Activated CD8-positive, alpha-beta T cell treated with anti-CD3 and anti-CD28 coated beads, Interleukin-2, amount 10 ng/mL, durations not matched to agents 7 days and 5 days (primary cell): ENCODE measurements around the gene ATF6. TPM values are rescaled to one million over a fixed set of nuclear protein-coding genes. Genes with fewer than 3 reads are reported as not detected.

Experiments used
- ATAC-seq: fragments of 150-1000 bp; cut with Tn5 transposase; one replicate; pipeline ENCODE4 v1.10.0; 2021; ENCODE audit warnings: moderate library complexity
- CTCF ChIA-PET: fragments of 350-600 bp; sonication (Branson Sonifier 250); formaldehyde crosslinking; loops from one replicate; lab custom pipeline; 2021; ENCODE audit warnings: antibody characterized with exemption; lab: Charles Lee
- POLR2A ChIA-PET: fragments of 350-600 bp; sonication (Branson Sonifier 250); formaldehyde crosslinking; loops from one replicate; lab custom pipeline; 2021; ENCODE audit warnings: antibody characterized with exemption; lab: Charles Lee
- DNase-seq: peaks from one replicate; pipeline ENCODE4 v3.0.0-alpha.2; 2020
- H3K27ac Mint-ChIP-seq: one replicate; pipeline ENCODE4 v1.8.0; 2021; ENCODE audit warnings: mild to moderate bottlenecking, mixed read lengths
- H3K27me3 Mint-ChIP-seq: one replicate; pipeline ENCODE4 v1.8.0; 2021; ENCODE audit warnings: low read depth, mixed read lengths
- H3K36me3 Mint-ChIP-seq: one replicate; pipeline ENCODE4 v1.8.0; 2021; ENCODE audit warnings: low read depth, mixed read lengths
- H3K4me1 Mint-ChIP-seq: one replicate; pipeline ENCODE4 v1.8.0; 2021; ENCODE audit warnings: low read depth, mixed read lengths
- H3K4me3 Mint-ChIP-seq: one replicate; pipeline ENCODE4 v1.8.0; 2021; ENCODE audit warnings: mild to moderate bottlenecking, mixed read lengths
- H3K9me3 Mint-ChIP-seq: one replicate; pipeline ENCODE4 v1.8.0; 2022; ENCODE audit warnings: mixed read lengths; ENCODE audit not compliant: insufficient read depth
- total RNA-seq, 2 experiments: library from RNA; stranded (reverse); gene quantifications; one replicate each; pipeline ENCODE4 v1.2.3, GENCODE V29; 2021

ATF6 gene
- total RNA-seq, 2 experiments from 2014 or later: 15.2 to 17.1 TPM

DNA sequence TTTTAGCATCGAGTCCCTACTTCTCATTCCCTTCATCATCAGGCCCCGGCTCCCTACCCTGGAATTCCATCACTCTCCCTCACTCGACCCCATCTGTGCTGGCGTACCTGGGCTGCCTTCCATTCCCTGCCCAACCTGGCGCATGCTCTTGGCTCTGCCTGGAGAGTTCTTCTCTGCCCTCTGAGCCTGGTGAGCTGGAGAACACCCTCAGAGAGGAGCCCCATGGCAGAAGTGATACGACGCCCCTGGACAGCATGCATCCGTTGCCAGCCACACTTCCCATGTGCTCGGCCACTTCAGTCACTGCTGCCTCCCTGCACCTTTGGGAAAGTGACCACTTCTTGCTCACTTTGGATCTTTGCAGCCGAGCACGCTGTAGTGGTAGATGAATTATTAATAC is 227.5 kb downstream of the ATF6 start:
- CTCF ChIA-PET: interaction anchor here (1.1 kb wide), 1 partner anchor 201 kb away, joined by 3 read pairs; no protein-coding TSS in a partner anchor
- Mint-ChIP-seq H3K4me1 (no peaks in the 10 kb centered on the region), H3K36me3 (no peaks in the 10 kb centered on the region), H3K27me3 (no peaks in the 10 kb centered on the region), H3K4me3 (no peak overlapping the region), H3K27ac (no peak overlapping the region), H3K9me3 (no peaks in the 10 kb centered on the region)
- DNase-seq (no peak), ATAC-seq (no peak)
- POLR2A ChIA-PET: no interaction called here

DNA sequence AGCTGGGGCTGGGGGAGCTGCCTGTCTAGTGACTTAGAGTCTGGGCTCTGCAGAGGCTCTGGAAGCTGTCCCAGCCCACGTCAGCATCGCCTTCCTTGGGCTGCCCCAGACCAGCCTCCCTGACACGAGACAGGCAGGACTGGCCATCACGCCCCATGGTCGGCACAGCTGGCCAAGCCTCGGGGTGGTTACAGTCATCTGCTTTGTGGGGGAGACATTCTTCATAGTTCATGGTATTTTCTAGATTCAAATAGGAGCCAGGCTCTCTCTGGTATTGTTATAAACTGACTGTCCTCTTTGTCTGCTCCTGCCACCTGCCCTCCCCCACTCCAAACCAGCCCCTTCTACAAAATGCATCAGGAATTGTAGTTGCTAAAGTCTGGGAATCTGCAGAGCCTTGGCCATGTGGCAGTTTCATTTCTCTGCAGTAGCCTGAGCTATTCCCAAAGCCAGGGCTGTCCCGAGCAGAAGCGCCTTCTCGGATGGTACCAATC is 228.1 kb downstream of the ATF6 start:
- DNase-seq (no peak), ATAC-seq (no peak)
- Mint-ChIP-seq H3K4me1 (no peaks in the 10 kb centered on the region), H3K4me3 (no peak overlapping the region), H3K27ac (no peak overlapping the region), H3K36me3 (no peaks in the 10 kb centered on the region), H3K9me3 (no peaks in the 10 kb centered on the region), H3K27me3 (no peaks in the 10 kb centered on the region)
- POLR2A ChIA-PET: no interaction called here
- CTCF ChIA-PET: no interaction called here

DNA sequence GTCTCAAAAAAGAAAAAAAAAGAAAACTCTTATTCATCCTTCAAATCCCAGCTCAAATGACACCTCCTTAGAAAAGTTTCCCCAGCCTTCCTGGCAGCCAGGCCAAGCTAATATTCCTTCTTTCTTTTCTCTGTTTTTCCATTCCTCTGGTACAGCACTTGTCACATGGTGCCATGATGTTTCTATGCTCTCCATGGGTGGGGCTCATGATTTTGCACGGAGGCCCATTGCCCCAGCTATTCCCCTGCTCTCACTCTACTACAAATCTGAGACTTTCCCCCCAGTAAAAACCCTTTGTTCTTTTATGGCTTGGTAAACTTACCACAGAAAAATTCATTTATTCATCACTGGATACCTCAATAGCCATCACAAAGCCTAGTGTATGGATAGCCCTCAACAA is 231.0 kb downstream of the ATF6 start:
- DNase-seq (no peak), ATAC-seq (no peak)
- POLR2A ChIA-PET: interaction anchor here (0.9 kb wide), 1 partner anchor 29 kb away, joined by 5 read pairs; no protein-coding TSS in a partner anchor
- Mint-ChIP-seq H3K4me3 (no peak overlapping the region), H3K4me1 (no peaks in the 10 kb centered on the region), H3K9me3 (no peaks in the 10 kb centered on the region), H3K27me3 (no peaks in the 10 kb centered on the region), H3K27ac (no peak overlapping the region), H3K36me3 (no peaks in the 10 kb centered on the region)
- CTCF ChIA-PET: no interaction called here

DNA sequence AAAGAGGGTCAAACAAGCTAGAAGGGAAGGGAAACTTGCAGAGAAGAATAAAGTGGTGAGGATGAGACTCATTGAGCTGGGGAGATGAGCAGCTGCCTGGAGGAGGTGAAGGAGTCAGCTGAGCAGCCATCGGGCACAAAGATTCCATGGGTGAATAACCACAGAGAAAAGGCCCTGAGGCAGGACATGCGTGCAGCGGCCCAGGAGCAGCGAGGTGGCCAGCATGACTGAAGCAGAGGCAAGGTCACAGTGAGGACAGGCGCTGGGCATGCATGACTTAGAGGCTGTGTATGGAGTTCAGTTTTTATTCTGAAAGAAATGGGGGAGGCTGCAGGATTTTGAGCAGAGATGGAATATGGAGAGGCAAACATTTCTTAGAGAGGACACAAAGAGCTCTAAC is 232.7 kb downstream of the ATF6 start:
- no peak overlapping the region for H3K27ac Mint-ChIP-seq
- ChIA-PET CTCF (no interaction called here), POLR2A (no interaction called here)
- DNase-seq (no peak), ATAC-seq (no peak)
- H3K4me3 Mint-ChIP-seq: no peak overlapping the region
- no peaks in the 10 kb centered on the region for H3K36me3 Mint-ChIP-seq
- H3K27me3 Mint-ChIP-seq: no peaks in the 10 kb centered on the region
- no peaks in the 10 kb centered on the region for H3K4me1 Mint-ChIP-seq
- H3K9me3 Mint-ChIP-seq: no peaks in the 10 kb centered on the region

DNA sequence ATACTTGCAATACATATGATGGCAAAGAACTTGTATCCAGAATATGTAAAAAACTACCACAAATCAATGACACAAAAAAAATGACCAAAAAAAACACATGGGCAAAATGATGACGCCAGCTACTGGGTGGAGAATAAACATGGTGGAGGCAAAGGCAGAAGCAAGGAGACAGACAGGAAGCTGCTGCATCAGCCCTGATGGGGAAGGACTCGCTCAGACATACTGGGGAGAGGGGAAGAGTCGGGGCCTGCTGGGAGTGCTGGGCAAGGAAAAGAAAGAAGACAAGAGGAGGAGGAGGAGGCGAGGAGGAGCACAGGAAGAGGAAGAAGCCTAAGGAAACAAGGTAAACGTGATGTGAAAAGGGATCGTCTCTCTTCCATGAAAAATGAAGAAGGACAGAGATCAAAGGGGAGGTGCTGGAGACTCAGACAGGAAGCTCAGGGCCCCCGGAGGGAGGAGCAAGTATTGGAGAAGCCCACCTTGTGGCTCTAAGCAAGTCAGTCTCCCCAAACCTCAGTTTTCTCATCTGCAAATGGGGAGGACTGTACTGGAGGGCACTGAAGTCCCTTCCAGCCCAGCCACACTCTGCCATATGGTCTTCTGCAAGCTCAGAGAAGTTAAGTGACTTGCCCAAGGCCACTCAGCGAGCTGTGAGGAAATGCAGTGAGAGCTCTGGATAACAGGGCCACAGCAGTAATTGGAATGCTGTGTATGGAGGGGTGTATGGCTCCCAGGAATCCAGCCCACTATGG is 233.4 kb downstream of the ATF6 start:
- no peaks in the 10 kb centered on the region for H3K27me3 Mint-ChIP-seq
- DNase-seq (no peak), ATAC-seq (no peak)
- POLR2A ChIA-PET: no interaction called here
- H3K36me3 Mint-ChIP-seq: no peaks in the 10 kb centered on the region
- H3K4me3 Mint-ChIP-seq: no peak overlapping the region
- H3K9me3 Mint-ChIP-seq: no peaks in the 10 kb centered on the region
- CTCF ChIA-PET: no interaction called here
- H3K27ac Mint-ChIP-seq: no peak overlapping the region
- H3K4me1 Mint-ChIP-seq: no peaks in the 10 kb centered on the region

DNA sequence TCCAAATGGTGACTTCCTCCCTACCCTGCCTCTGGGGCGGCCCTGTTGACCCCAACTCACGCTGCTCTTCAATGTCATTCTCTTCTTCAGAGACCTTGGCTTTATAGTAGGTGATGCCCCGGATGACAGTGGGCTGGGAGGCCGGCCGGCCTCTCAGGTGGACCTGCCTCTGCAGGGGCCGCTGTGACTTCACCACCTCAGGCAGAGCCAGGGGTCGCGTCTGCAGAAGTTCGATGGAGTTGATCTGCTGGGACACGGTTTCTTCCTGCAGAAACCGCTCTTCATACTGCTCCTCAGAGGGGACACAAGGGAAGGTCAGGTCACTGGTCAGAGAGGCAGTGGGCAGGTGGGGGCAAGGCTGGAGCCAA is 233.9 kb downstream of the ATF6 start:
- Mint-ChIP-seq H3K36me3 (no peaks in the 10 kb centered on the region), H3K27ac (no peak overlapping the region), H3K4me1 (no peaks in the 10 kb centered on the region), H3K4me3 (no peak overlapping the region), H3K27me3 (no peaks in the 10 kb centered on the region), H3K9me3 (no peaks in the 10 kb centered on the region)
- ATAC-seq (no peak), DNase-seq (no peak)
- ChIA-PET POLR2A (no interaction called here), CTCF (no interaction called here)

DNA sequence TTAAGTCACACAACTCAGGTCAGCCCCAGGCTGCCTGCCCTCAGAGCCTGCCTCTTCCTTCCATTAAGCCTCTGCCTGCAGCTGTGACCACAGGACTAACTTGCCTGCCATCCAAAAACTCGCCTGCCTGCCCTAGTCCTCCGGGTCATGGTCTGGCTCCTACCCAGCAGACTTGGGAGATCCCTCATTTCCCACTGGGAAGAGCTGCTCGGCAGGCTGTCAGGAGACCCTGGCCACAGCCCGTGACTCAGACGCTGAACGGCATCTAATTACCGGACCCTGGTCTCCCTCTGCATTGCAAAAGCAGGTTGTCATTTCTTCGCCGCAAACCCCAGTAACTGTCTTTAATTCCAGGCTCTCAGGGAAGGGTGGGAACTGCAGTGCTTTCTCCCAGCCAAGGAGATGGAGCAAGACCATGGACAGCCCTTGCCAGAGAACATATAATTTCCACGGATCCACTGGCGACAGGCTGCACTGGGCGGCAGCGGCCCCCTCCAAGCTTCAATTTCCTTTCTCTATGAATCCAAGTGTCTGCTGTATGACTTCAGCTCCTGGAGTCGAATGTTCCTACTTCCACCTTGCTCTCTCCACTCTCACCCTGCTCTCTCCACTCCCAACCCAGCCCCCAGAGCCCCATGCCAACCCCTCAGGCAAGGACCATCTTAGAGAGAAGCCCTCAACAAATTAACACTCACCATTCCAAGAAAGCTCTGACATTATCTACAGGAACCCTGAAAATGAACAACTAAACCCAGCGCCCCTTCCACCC is 237.1 kb downstream of the ATF6 start:
- CTCF ChIA-PET: interaction anchor here (1.2 kb wide), 1 partner anchor 34 kb away, joined by 5 read pairs; no protein-coding TSS in a partner anchor
- Mint-ChIP-seq H3K27me3 (no peaks in the 10 kb centered on the region), H3K9me3 (no peaks in the 10 kb centered on the region), H3K27ac (no peak overlapping the region), H3K36me3 (no peaks in the 10 kb centered on the region), H3K4me1 (no peaks in the 10 kb centered on the region), H3K4me3 (no peak overlapping the region)
- ATAC-seq (no peak), DNase-seq (no peak)
- POLR2A ChIA-PET: no interaction called here

DNA sequence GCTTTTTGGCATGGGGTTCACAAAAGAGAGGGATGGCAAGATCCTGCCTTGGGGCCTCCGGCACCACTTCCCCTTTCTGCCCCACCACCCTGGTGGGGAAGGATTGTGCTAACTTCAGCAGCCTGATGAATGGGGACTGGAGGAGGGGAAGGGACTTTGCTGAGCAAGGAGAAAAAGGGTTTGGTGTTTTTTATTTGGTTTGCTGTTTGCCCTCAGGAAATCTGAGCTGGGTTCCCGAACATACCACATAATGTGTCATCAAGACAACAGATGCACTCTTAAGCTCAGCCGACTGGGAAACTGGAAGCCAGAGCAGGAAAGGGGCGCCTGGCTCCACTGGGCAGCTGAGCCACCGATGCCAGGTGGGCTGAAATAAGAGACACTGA is 237.7 kb downstream of the ATF6 start:
- Mint-ChIP-seq H3K4me3 (no peak overlapping the region), H3K27ac (no peak overlapping the region), H3K9me3 (no peaks in the 10 kb centered on the region), H3K4me1 (no peaks in the 10 kb centered on the region), H3K36me3 (no peaks in the 10 kb centered on the region), H3K27me3 (no peaks in the 10 kb centered on the region)
- ATAC-seq (no peak), DNase-seq (no peak)
- CTCF ChIA-PET: interaction anchor here (1.2 kb wide), 1 partner anchor 33 kb away, joined by 5 read pairs; no protein-coding TSS in a partner anchor
- POLR2A ChIA-PET: no interaction called here

DNA sequence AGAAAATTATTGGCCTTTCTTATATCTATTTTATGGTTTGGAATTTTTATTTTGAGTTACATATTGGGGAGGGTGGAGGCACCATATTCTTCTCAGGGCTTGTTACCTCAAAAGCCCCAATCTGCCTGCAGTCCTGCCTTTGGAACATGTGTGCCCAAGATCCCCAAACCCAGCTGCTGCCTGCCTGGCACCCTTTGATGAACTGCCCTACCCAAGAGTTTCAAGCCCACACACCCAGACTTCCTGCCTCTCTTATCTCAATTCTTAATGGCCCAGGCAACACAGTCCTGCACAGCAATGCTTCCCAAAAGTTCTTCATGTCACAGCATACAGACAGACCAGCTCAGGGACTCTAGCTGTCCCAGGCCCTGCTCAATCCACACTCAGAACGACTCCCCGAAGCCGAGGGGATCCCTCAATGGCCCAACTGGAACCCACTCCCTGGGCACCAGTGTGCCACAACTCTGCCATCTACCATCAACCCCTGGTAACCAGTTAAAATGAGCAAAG is 238.4 kb downstream of the ATF6 start:
- ATAC-seq (no peak), DNase-seq (no peak)
- Mint-ChIP-seq H3K27ac (no peak overlapping the region), H3K27me3 (no peaks in the 10 kb centered on the region), H3K4me3 (no peak overlapping the region), H3K9me3 (no peaks in the 10 kb centered on the region), H3K36me3 (no peaks in the 10 kb centered on the region), H3K4me1 (no peaks in the 10 kb centered on the region)
- CTCF ChIA-PET: interaction anchor here (1.2 kb wide), 1 partner anchor 33 kb away, joined by 5 read pairs; no protein-coding TSS in a partner anchor
- POLR2A ChIA-PET: no interaction called here

DNA sequence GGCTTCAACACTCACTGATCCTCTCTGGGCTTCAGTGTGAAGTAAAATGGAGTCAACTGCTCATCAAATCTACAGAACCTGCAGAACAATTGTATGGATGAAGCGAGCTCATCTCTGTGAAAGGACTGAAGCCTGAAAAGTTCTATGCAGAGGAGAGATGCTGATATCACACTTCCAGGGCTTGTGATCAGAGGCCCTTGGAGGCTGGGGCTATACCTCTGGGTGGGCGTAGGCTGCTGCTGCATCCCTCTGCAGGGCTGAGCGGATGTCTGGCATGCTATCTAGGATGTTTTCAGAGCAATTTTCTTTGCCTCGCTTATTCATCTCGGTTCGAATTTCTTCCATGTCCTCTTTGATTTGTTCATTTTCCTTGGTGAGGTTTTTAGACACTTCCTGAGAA is 240.0 kb downstream of the ATF6 start:
- Mint-ChIP-seq H3K9me3 (no peaks in the 10 kb centered on the region), H3K4me1 (no peaks in the 10 kb centered on the region), H3K27me3 (no peaks in the 10 kb centered on the region), H3K4me3 (no peak overlapping the region), H3K27ac (no peak overlapping the region), H3K36me3 (no peaks in the 10 kb centered on the region)
- DNase-seq: no peak
- ChIA-PET POLR2A (no interaction called here), CTCF (no interaction called here)
- no peak for ATAC-seq

DNA sequence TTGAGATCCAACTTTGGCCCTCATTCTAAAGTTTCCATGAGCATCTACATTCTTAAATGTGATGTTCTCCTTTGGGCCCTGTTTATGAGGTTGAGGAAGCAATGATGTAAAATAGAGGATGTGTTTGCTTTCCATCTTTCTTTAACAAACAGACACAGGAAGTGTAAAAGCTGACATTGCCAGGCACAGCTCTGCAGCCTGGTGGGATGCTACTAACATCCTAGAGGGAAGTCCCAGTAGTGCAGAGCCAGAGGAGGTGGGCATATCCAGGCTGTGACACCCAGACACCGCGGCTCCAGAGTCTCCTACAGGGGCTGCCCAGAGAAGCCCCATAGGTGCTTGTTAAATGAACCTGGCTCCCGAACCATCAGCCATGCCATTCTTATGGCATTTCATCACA is 241.3 kb downstream of the ATF6 start:
- H3K9me3 Mint-ChIP-seq: no peaks in the 10 kb centered on the region
- ATAC-seq (no peak), DNase-seq (no peak)
- H3K4me1 Mint-ChIP-seq: no peaks in the 10 kb centered on the region
- ChIA-PET POLR2A (no interaction called here), CTCF (interaction anchor here (1.3 kb wide), 1 partner anchor 215 kb away, joined by 3 read pairs; no protein-coding TSS in a partner anchor)
- H3K36me3 Mint-ChIP-seq: no peaks in the 10 kb centered on the region
- H3K27me3 Mint-ChIP-seq: no peaks in the 10 kb centered on the region
- no peak overlapping the region for H3K4me3 Mint-ChIP-seq
- no peak overlapping the region for H3K27ac Mint-ChIP-seq

DNA sequence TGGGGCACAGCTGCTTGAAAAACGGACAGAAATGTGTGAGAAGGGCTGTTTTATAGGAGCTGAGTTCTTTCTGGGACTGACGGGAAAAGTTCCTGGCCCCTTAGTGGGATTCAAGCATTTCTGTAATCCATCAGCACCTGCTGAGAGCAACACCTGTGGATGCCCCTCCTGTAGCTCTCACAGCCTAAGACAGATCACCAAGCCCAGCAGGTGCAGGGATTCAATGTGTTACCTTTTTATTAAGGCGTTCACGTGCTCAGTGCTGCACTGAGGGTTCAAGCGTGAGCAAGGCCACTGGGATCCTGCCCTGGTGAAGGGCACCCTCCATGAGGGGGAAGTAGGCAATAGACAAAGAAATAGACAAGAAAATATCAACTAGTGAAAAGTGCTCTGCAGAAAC is 242.7 kb downstream of the ATF6 start:
- H3K27me3 Mint-ChIP-seq: no peaks in the 10 kb centered on the region
- no peak overlapping the region for H3K27ac Mint-ChIP-seq
- ATAC-seq: no peak
- H3K36me3 Mint-ChIP-seq: no peaks in the 10 kb centered on the region
- H3K4me3 Mint-ChIP-seq: no peak overlapping the region
- no peak for DNase-seq
- no peaks in the 10 kb centered on the region for H3K9me3 Mint-ChIP-seq
- ChIA-PET CTCF (interaction anchor here (1.7 kb wide), 1 partner anchor 28 kb away, joined by 4 read pairs; no protein-coding TSS in a partner anchor), POLR2A (no interaction called here)
- no peaks in the 10 kb centered on the region for H3K4me1 Mint-ChIP-seq
